Activated CD8-positive, alpha-beta T cell treated with anti-CD3 and anti-CD28 coated beads for 36 hours (primary cell): ENCODE measurements around the gene PTOV1. TPM values are rescaled to one million over a fixed set of nuclear protein-coding genes. Genes with fewer than 3 reads are reported as not detected.
"Not testable (repeated sequence)": the region's sequence is repeated elsewhere in the genome, so short reads cannot be mapped to it uniquely, and the experiment has no call there.

ENCODE experiments used
- ATAC-seq: fragments of 200-7000 bp; cut with Tn5 transposase; one replicate; pipeline ENCODE4 v1.10.0; 2021; ENCODE audit warnings: mild to moderate bottlenecking, moderate library complexity
- CTCF ChIA-PET: fragments of 350-600 bp; sonication (Branson Sonifier 250); formaldehyde crosslinking; loops from one replicate; lab custom pipeline; 2021; ENCODE audit warnings: antibody characterized with exemption; lab: Charles Lee
- POLR2A ChIA-PET: fragments of 350-600 bp; sonication (Branson Sonifier 250); formaldehyde crosslinking; loops from one replicate; lab custom pipeline; 2021; ENCODE audit warnings: antibody characterized with exemption; lab: Charles Lee
- DNase-seq: peaks from one replicate; pipeline ENCODE4 v3.0.0-alpha.2; 2020
- H3K27ac Mint-ChIP-seq: one replicate; pipeline ENCODE4 v1.8.0; 2021; ENCODE audit warnings: mild to moderate bottlenecking, mixed read lengths
- H3K27me3 Mint-ChIP-seq: one replicate; pipeline ENCODE4 v1.8.0; 2021; ENCODE audit warnings: mixed read lengths
- H3K36me3 Mint-ChIP-seq: one replicate; pipeline ENCODE4 v1.8.0; 2021; ENCODE audit warnings: low read depth, mixed read lengths
- H3K4me1 Mint-ChIP-seq: one replicate; pipeline ENCODE4 v1.8.0; 2021; ENCODE audit warnings: low read depth, mixed read lengths
- H3K4me3 Mint-ChIP-seq: one replicate; pipeline ENCODE4 v1.8.0; 2021; ENCODE audit warnings: mild to moderate bottlenecking, moderate library complexity, mixed read lengths
- H3K9me3 Mint-ChIP-seq: one replicate; pipeline ENCODE4 v1.8.0; 2021; ENCODE audit warnings: mixed read lengths
- CTCF ChIP-seq: fragments of 200-600 bp; IDR thresholded peaks from one replicate; pipeline ENCODE4 v1.8.0; 2022; ENCODE audit warnings: antibody characterized with exemption, mild to moderate bottlenecking
- intact Hi-C: fragments of 100-400 bp; cut with micrococcal nuclease; formaldehyde crosslinking; loops from one replicate; pipeline ENCODE4 v1.10.0; 2022
- total RNA-seq, 2 experiments: library from RNA; stranded (reverse); gene quantifications; one replicate each; pipeline ENCODE4 v1.2.3, GENCODE V29; 2021

Gene PTOV1
- total RNA-seq, 2 experiments from 2014 or later, result 87.4 to 88.5 TPM

- Mint-ChIP-seq H3K4me3 (no peak overlapping the region), H3K27me3 (no peaks in the 10 kb centered on the region), H3K9me3 (no peaks in the 10 kb centered on the region), H3K27ac (no peak overlapping the region), H3K36me3 (no peaks in the 10 kb centered on the region), H3K4me1 (peaks cover 23% of the 10 kb centered on the region)
- DNase-seq (no peak), ATAC-seq (no peak)
- no peak for TF ChIP-seq CTCF
- intact Hi-C loops, result no loop called here
- POLR2A ChIA-PET, result no interaction called here
- CTCF ChIA-PET, result no interaction called here
Observed at GRCh38 chr19:49816590-49816989, 34.4 kb upstream of the PTOV1 start.

GRCh38 chr19:49817964-49818648 lies 32.9 kb upstream of the PTOV1 start, which contains the start of gene MED25:
MED25 (plus strand) TSS chr19:49818289; CDS start chr19:49818342, 53 bp downstream.
- no peak for TF ChIP-seq CTCF

GRCh38 chr19:49818649-49819370 lies 32.1 kb upstream of the PTOV1 start:
- ATAC-seq, result no peak
- no peaks in the 10 kb centered on the region for H3K9me3 Mint-ChIP-seq
- intact Hi-C loops, result no loop called here
- CTCF ChIA-PET, result interaction anchor here (1.0 to 1.4 kb wide), 2 partner anchors 101 kb away, joined by 3 read pairs; no protein-coding TSS in a partner anchor
- peaks cover 18% of the 10 kb centered on the region for H3K4me1 Mint-ChIP-seq
- H3K4me3 Mint-ChIP-seq, result peak overlapping the region; percentile 90
- no peak for TF ChIP-seq CTCF
- H3K36me3 Mint-ChIP-seq, result peaks cover 6% of the 10 kb centered on the region
- DNase-seq, result no peak
- H3K27ac Mint-ChIP-seq, result peak overlapping the region; percentile 99
- POLR2A ChIA-PET, result interaction anchor here (0.6 to 1.8 kb wide), 8 partner anchors 9 to 68 kb away, joined by 3 to 7 read pairs (median 3); no protein-coding TSS in a partner anchor
- no peaks in the 10 kb centered on the region for H3K27me3 Mint-ChIP-seq

More at GRCh38 chr19:49817964-49818648, 32.9 kb upstream of the PTOV1 start, which contains the start of gene MED25:
- peak; percentile 70 for ATAC-seq
- H3K36me3 Mint-ChIP-seq, result peaks cover 1% of the 10 kb centered on the region
- POLR2A ChIA-PET, result interaction anchor here (1.0 to 1.8 kb wide), 4 partner anchors 9 to 46 kb away, joined by 3 to 7 read pairs (median 4); no protein-coding TSS in a partner anchor
- no peaks in the 10 kb centered on the region for H3K27me3 Mint-ChIP-seq
- DNase-seq, result peak; percentile 86
- CTCF ChIA-PET, result interaction anchor here (0.9 to 1.0 kb wide), 2 partner anchors 8 to 100 kb away, joined by 3 read pairs; no protein-coding TSS in a partner anchor
- no peaks in the 10 kb centered on the region for H3K9me3 Mint-ChIP-seq
- peak within 1 kb of the TSS; percentile 99 for H3K27ac Mint-ChIP-seq
- peaks cover 15% of the 10 kb centered on the region for H3K4me1 Mint-ChIP-seq
- peak within 1 kb of the TSS; percentile 90 for H3K4me3 Mint-ChIP-seq
- intact Hi-C loops, result no loop called here

GRCh38 chr19:49819452-49820115 lies 31.4 kb upstream of the PTOV1 start:
- peak overlapping the region; percentile 90 for H3K4me3 Mint-ChIP-seq
- intact Hi-C loops, ATAC-seq, H3K9me3 Mint-ChIP-seq, H3K27me3 Mint-ChIP-seq, DNase-seq, H3K36me3 Mint-ChIP-seq: not testable (repeated sequence)
- ChIA-PET CTCF (interaction anchor here (1.4 kb wide), 1 partner anchor 102 kb away, joined by 3 read pairs; no protein-coding TSS in a partner anchor), POLR2A (interaction anchor here (0.6 to 1.8 kb wide), 6 partner anchors 11 to 56 kb away, joined by 3 to 6 read pairs (median 3); no protein-coding TSS in a partner anchor)
- peak overlapping the region; percentile 73 for H3K27ac Mint-ChIP-seq
- H3K4me1 Mint-ChIP-seq, result peaks cover 17% of the 10 kb centered on the region

- no peak for TF ChIP-seq CTCF
- DNase-seq (no peak), ATAC-seq (no peak)
- POLR2A ChIA-PET, result interaction anchor here (0.8 to 1.0 kb wide), 2 partner anchors 30 to 34 kb away, joined by 3 read pairs; no protein-coding TSS in a partner anchor
- H3K4me1 Mint-ChIP-seq, result peaks cover 16% of the 10 kb centered on the region
- H3K4me3 Mint-ChIP-seq, result no peak overlapping the region
- CTCF ChIA-PET, result interaction anchor here (1.4 kb wide), 1 partner anchor 102 kb away, joined by 3 read pairs; no protein-coding TSS in a partner anchor
- intact Hi-C loops, result no loop called here
- H3K27ac Mint-ChIP-seq, result no peak overlapping the region
- no peaks in the 10 kb centered on the region for H3K9me3 Mint-ChIP-seq
- H3K27me3 Mint-ChIP-seq, result no peaks in the 10 kb centered on the region
- H3K36me3 Mint-ChIP-seq, result peaks cover 6% of the 10 kb centered on the region
Observed at GRCh38 chr19:49820125-49820524, 30.8 kb upstream of the PTOV1 start.
